ENCODE data around the gene MCCC2. TPM values are rescaled to one million over a fixed set of nuclear protein-coding genes. Genes with fewer than 3 reads are reported as not detected.

The MCCC2 gene
- total RNA-seq, 1 experiment from 2014 or later = 47.2 TPM

DNA sequence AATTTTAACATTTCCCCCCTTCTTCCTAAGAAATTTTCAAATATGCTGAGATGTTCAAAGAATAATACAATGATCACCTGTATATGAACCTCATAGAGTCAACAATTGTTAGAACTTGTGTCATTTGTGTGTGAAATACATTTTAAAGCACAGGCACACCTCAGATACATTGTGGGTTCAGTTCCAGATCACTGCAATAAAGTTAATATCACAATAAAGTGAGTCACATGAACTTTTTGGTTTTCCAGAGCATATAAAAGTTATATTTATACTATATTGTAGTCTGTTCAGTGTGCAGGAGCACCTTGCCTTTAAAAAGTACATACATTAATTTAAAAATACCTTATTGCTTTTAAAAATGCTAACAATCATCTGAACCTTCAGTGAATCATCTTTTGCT is 50.0 kb downstream of the MCCC2 start:
- Histone ChIP-seq H3K9me2 (ENCODE audit: insufficient read depth) (no peaks in the 10 kb centered on the region), H3K27ac (ENCODE audit: low read depth, low read length) (no peak overlapping the region), H4K20me1 (ENCODE audit: insufficient read depth) (no peaks in the 10 kb centered on the region), H3K36me3 (ENCODE audit: control insufficient read depth in 1 of 2, insufficient read depth in 2 of 2, low read length in 2 of 2) (no peaks in the 10 kb centered on the region; a peak in 1 of 4 replicates), H3K9ac (ENCODE audit: low read length) (no peak overlapping the region), H3K27me3 (ENCODE audit: insufficient read depth, low read length) (no peaks in the 10 kb centered on the region), H2AFZ (ENCODE audit: low read depth, low read length, poor library complexity, severe bottlenecking) (no peak overlapping the region), H3K4me2 (ENCODE audit: low read length) (no peak overlapping the region), H3K4me1 (ENCODE audit: control insufficient read depth in 1 of 2, insufficient read depth in 2 of 2, low read length in 2 of 2) (no peaks in the 10 kb centered on the region), H3K79me2 (ENCODE audit: insufficient read depth, low read length) (no peaks in the 10 kb centered on the region), H3K4me3 (replicated peaks in 1 of 2; ENCODE audit: low read depth in 1 of 2, low read length in 2 of 2) (no peak overlapping the region), H3K9me3 (ENCODE audit: control insufficient read depth in 1 of 2, insufficient read depth in 1 of 2, low read depth in 1 of 2, low read length in 2 of 2) (no peaks in the 10 kb centered on the region)
- RAD21 ChIA-PET (ENCODE audit: low non-redundant PET in 1 of 2, low total read pairs in 2 of 2, uncharacterized antibody in 2 of 2, unreplicated experiment in 2 of 2) = no interaction called here
- CTCF ChIA-PET = no interaction called here
- TF ChIP-seq CEBPB (IDR thresholded peaks at IDR 0.05; ENCODE audit: low read depth) = no peak
- no peak for TF ChIP-seq SIN3A (IDR thresholded peaks at IDR 0.05; ENCODE audit: low read depth)
- no peak for TF ChIP-seq TCF7L2 (IDR thresholded peaks at IDR 0.05; ENCODE audit: borderline replicate concordance, extremely low read depth, insufficient read depth, insufficient read length)
- TF ChIP-seq, protein P1, sequence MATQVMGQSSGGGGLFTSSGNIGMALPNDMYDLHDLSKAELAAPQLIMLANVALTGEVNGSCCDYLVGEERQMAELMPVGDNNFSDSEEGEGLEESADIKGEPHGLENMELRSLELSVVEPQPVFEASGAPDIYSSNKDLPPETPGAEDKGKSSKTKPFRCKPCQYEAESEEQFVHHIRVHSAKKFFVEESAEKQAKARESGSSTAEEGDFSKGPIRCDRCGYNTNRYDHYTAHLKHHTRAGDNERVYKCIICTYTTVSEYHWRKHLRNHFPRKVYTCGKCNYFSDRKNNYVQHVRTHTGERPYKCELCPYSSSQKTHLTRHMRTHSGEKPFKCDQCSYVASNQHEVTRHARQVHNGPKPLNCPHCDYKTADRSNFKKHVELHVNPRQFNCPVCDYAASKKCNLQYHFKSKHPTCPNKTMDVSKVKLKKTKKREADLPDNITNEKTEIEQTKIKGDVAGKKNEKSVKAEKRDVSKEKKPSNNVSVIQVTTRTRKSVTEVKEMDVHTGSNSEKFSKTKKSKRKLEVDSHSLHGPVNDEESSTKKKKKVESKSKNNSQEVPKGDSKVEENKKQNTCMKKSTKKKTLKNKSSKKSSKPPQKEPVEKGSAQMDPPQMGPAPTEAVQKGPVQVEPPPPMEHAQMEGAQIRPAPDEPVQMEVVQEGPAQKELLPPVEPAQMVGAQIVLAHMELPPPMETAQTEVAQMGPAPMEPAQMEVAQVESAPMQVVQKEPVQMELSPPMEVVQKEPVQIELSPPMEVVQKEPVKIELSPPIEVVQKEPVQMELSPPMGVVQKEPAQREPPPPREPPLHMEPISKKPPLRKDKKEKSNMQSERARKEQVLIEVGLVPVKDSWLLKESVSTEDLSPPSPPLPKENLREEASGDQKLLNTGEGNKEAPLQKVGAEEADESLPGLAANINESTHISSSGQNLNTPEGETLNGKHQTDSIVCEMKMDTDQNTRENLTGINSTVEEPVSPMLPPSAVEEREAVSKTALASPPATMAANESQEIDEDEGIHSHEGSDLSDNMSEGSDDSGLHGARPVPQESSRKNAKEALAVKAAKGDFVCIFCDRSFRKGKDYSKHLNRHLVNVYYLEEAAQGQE (IDR thresholded peaks at IDR 0.05; ENCODE audit: low read depth) = no peak
- no peak for TF ChIP-seq ELF1 (IDR thresholded peaks at IDR 0.05; ENCODE audit: borderline replicate concordance, low read depth)
- TF ChIP-seq FOSL1 (IDR thresholded peaks at IDR 0.05; ENCODE audit: low read depth) = no peak
- TF ChIP-seq SRF (IDR thresholded peaks at IDR 0.05; ENCODE audit: low read depth) = no peak
- no peak for TF ChIP-seq EZH2phosphoT487 (IDR thresholded peaks at IDR 0.05; ENCODE audit: borderline replicate concordance)
- TF ChIP-seq, protein P2, sequence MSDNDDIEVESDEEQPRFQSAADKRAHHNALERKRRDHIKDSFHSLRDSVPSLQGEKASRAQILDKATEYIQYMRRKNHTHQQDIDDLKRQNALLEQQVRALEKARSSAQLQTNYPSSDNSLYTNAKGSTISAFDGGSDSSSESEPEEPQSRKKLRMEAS (IDR thresholded peaks at IDR 0.05) = no peak
- TF ChIP-seq, protein P3, sequence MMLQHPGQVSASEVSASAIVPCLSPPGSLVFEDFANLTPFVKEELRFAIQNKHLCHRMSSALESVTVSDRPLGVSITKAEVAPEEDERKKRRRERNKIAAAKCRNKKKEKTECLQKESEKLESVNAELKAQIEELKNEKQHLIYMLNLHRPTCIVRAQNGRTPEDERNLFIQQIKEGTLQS (IDR thresholded peaks at IDR 0.05) = no peak
- no peak for TF ChIP-seq EZH2 (IDR thresholded peaks at IDR 0.05)
- no peak for TF ChIP-seq CBX3 (IDR thresholded peaks at IDR 0.05; ENCODE audit: low read depth)
- TF ChIP-seq EGR1 (IDR thresholded peaks at IDR 0.05; ENCODE audit: low read depth) = no peak
- TF ChIP-seq, protein P4, sequence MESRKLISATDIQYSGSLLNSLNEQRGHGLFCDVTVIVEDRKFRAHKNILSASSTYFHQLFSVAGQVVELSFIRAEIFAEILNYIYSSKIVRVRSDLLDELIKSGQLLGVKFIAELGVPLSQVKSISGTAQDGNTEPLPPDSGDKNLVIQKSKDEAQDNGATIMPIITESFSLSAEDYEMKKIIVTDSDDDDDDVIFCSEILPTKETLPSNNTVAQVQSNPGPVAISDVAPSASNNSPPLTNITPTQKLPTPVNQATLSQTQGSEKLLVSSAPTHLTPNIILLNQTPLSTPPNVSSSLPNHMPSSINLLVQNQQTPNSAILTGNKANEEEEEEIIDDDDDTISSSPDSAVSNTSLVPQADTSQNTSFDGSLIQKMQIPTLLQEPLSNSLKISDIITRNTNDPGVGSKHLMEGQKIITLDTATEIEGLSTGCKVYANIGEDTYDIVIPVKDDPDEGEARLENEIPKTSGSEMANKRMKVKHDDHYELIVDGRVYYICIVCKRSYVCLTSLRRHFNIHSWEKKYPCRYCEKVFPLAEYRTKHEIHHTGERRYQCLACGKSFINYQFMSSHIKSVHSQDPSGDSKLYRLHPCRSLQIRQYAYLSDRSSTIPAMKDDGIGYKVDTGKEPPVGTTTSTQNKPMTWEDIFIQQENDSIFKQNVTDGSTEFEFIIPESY (IDR thresholded peaks at IDR 0.05; ENCODE audit: extremely low read depth, insufficient replicate concordance, low read length) = no peak
- TF ChIP-seq RAD21 (IDR thresholded peaks at IDR 0.05; ENCODE audit: low read depth) = no peak
- TF ChIP-seq JUND (IDR thresholded peaks at IDR 0.05) = no peak
- no peak for TF ChIP-seq SP1 (IDR thresholded peaks at IDR 0.05; ENCODE audit: low read depth)
- TF ChIP-seq, protein P5, sequence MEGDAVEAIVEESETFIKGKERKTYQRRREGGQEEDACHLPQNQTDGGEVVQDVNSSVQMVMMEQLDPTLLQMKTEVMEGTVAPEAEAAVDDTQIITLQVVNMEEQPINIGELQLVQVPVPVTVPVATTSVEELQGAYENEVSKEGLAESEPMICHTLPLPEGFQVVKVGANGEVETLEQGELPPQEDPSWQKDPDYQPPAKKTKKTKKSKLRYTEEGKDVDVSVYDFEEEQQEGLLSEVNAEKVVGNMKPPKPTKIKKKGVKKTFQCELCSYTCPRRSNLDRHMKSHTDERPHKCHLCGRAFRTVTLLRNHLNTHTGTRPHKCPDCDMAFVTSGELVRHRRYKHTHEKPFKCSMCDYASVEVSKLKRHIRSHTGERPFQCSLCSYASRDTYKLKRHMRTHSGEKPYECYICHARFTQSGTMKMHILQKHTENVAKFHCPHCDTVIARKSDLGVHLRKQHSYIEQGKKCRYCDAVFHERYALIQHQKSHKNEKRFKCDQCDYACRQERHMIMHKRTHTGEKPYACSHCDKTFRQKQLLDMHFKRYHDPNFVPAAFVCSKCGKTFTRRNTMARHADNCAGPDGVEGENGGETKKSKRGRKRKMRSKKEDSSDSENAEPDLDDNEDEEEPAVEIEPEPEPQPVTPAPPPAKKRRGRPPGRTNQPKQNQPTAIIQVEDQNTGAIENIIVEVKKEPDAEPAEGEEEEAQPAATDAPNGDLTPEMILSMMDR (IDR thresholded peaks at IDR 0.05 in 2 of 3, conservative IDR thresholded peaks at IDR 0.05 in 1 of 3; ENCODE audit: borderline replicate concordance in 1 of 3, insufficient read depth in 1 of 3, low read depth in 2 of 3, low read length in 2 of 3) = no peak
- TF ChIP-seq ZFX (IDR thresholded peaks at IDR 0.05) = no peak
- DNase-seq (ENCODE audit: low read depth, low spot score) (no peak), ATAC-seq (no peak)
- intact Hi-C loops (cut with micrococcal nuclease) = no loop called here
- no TSS peak for BruUV-seq (replicated peaks)
- POLR2A ChIA-PET = no interaction called here

Measured in HCT116 (cell line).